Stimulated activated memory B cell treated with anti-CD40 and anti-IgM and Interleukin-4, amounts not matched to agents 10 μg/mL and 1 μg/mL and 100 μg/mL, for 72 hours (primary cell): ENCODE measurements around the gene NRM.
A peak's percentile ranks its signal among the peaks of the same experiment; 100 is the strongest.
"Not testable (repeated sequence)": the region's sequence is repeated elsewhere in the genome, so short reads cannot be mapped to it uniquely, and the experiment has no call there.

ENCODE experiments used
- ATAC-seq: fragments of 150-1000 bp; cut with Tn5 transposase; 2 replicates; pipeline ENCODE4 v1.10.0; 2021
- H3K27ac Mint-ChIP-seq: one replicate; pipeline ENCODE4 v1.8.0; 2022; ENCODE audit warnings: mild to moderate bottlenecking, mixed read lengths
- H3K27me3 Mint-ChIP-seq: one replicate; pipeline ENCODE4 v1.8.0; 2022; ENCODE audit warnings: mixed read lengths
- H3K36me3 Mint-ChIP-seq: one replicate; pipeline ENCODE4 v1.8.0; 2022; ENCODE audit warnings: mixed read lengths
- H3K4me1 Mint-ChIP-seq: one replicate; pipeline ENCODE4 v1.8.0; 2022; ENCODE audit warnings: mixed read lengths
- H3K4me3 Mint-ChIP-seq: one replicate; pipeline ENCODE4 v1.8.0; 2022; ENCODE audit warnings: mild to moderate bottlenecking, moderate library complexity, mixed read lengths
- H3K9me3 Mint-ChIP-seq: one replicate; pipeline ENCODE4 v1.8.0; 2022; ENCODE audit warnings: mixed read lengths

The NRM gene

GRCh38 chr6:30670760-30671527 is 19.8 kb downstream of the NRM start:
- H3K27me3 Mint-ChIP-seq = no peaks in the 10 kb centered on the region
- peaks cover 40% of the 10 kb centered on the region for H3K4me1 Mint-ChIP-seq
- peak overlapping the region; percentile 81 for H3K27ac Mint-ChIP-seq
- no peak for ATAC-seq
- peaks cover 34% of the 10 kb centered on the region for H3K36me3 Mint-ChIP-seq
- no peaks in the 10 kb centered on the region for H3K9me3 Mint-ChIP-seq
- H3K4me3 Mint-ChIP-seq = peak overlapping the region; percentile 89

DNA sequence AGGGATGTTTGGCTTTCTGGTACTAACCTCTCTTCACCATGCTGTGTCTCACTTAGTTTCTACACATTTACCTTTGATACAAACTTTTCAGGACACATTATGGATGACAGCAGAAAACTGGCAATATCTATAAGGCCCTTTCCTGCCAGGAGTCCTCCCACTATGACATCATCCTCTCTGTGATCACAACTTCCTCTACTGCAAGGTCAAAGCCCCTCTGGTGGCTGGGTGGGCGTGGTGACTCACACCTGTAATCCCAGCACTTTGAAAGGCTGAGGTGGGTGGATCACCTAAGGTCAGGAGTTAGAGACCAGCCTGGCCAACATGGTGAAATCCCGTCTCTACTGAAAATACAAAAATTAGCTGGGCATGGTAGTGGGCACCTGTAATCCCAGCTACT is 24.5 kb downstream of the NRM start:
- not testable (repeated sequence) for ATAC-seq, H3K27ac Mint-ChIP-seq, H3K27me3 Mint-ChIP-seq, H3K9me3 Mint-ChIP-seq, H3K4me3 Mint-ChIP-seq
- H3K36me3 Mint-ChIP-seq = peaks cover 67% of the 10 kb centered on the region
- peaks cover 19% of the 10 kb centered on the region for H3K4me1 Mint-ChIP-seq

DNA sequence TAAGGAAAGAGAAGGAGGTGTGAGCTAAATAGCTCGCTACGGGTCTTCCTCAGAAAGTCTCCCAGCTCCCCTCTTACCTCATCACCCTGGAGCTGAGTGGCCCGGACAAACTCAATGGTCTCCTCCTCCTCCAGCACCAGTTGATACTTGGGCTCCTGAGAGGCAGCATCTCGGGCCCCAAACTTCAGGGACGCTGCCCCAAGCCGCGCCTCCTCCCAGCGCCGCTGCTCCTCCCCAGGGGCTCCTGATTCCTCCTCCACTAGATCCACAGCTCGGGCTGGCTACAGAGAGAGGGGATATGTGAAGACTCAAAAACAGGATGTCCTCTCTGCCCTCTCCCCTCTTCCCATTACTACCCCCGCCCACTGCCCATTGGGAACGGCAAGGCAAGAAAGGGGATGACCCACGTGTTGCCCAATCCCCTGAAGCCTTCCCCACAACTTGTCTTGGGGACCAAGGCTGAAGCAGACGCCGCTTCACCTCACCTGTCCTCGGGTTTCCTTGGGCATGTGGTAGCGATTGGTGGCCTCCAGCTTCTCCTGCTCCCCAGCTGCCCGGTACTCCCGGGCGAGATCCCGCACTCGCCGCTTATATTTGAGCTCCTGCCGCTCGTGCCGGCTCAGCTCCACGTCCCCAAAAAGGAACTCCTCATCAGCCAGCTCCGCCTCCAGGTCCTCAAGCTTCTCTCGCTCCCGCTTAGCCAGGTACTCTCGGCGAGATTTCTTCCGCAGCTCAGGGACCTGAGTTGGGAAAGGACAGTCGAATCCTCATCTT is 25.6 kb downstream of the NRM start:
- Mint-ChIP-seq H3K9me3 (no peaks in the 10 kb centered on the region), H3K27me3 (no peaks in the 10 kb centered on the region), H3K4me1 (peaks cover 8% of the 10 kb centered on the region), H3K27ac (no peak overlapping the region), H3K4me3 (no peak overlapping the region), H3K36me3 (peaks cover 62% of the 10 kb centered on the region)
- no peak for ATAC-seq

DNA sequence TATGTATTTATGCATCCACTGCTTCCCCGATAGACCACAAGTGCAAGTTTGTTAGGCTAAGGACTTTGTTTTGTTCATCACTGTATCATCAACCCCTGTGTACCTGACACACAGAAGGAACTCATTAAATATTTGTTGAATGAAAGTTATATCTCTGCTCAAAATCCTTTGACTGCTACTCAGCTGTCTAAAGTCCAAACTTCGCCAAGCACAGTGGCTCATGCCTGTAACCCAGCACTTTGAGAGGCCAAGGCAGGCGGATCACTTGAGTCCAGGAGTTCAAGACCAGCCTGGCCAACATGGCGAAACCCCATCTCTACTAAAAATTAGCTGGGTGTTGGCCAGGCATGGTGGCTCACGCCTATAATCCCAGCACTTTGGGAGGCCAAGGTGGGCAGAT is 32.9 kb downstream of the NRM start:
- not testable (repeated sequence) for H3K27me3 Mint-ChIP-seq, H3K4me3 Mint-ChIP-seq, H3K27ac Mint-ChIP-seq, H3K9me3 Mint-ChIP-seq, H3K4me1 Mint-ChIP-seq, ATAC-seq
- peaks cover 78% of the 10 kb centered on the region for H3K36me3 Mint-ChIP-seq

DNA sequence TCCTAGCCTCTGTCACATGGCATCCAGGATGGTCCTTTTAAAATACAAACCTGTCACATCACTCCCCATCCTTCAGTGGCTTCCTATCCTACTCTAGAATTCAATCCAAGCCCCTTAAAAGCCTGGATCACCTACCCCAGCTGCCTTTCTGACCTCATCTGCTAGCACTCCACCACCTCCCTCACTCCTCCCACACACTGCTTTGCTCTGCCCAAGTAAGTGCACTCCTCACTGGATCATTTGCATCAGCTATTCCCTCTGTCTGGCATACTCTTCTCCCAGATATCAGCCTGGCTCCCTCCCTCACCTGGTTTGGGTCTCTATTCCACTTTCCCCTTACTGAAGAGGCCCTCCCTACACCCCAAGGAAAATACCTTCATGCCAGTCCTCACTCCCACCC is 33.3 kb downstream of the NRM start:
- no peak overlapping the region for H3K27ac Mint-ChIP-seq
- H3K4me1 Mint-ChIP-seq = no peaks in the 10 kb centered on the region
- H3K36me3 Mint-ChIP-seq = peaks cover 78% of the 10 kb centered on the region
- H3K4me3 Mint-ChIP-seq = no peak overlapping the region
- no peaks in the 10 kb centered on the region for H3K27me3 Mint-ChIP-seq
- no peaks in the 10 kb centered on the region for H3K9me3 Mint-ChIP-seq
- ATAC-seq = no peak

DNA sequence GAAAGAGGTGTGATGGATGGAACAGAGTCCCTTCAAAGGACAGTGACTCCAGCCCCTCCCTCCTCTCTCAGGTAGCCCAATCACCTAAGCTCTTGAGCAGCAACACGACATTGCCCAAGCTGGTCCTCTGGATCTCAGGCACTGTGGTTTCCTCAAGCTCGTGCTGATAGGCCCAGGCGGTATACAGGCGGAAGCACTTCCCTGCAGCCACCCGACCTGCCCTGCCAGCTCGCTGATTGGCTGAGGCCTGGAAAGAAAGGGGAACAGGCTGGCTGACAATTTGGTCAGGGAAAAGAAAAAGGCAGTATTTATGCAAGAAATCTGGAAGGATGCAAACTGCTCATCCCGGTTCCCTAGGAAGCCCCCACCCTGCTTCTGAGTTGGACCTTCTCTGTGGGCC is 34.3 kb downstream of the NRM start:
- no peak for ATAC-seq
- Mint-ChIP-seq H3K36me3 (peaks cover 76% of the 10 kb centered on the region), H3K4me3 (no peak overlapping the region), H3K4me1 (no peaks in the 10 kb centered on the region), H3K9me3 (no peaks in the 10 kb centered on the region), H3K27me3 (no peaks in the 10 kb centered on the region), H3K27ac (no peak overlapping the region)

DNA sequence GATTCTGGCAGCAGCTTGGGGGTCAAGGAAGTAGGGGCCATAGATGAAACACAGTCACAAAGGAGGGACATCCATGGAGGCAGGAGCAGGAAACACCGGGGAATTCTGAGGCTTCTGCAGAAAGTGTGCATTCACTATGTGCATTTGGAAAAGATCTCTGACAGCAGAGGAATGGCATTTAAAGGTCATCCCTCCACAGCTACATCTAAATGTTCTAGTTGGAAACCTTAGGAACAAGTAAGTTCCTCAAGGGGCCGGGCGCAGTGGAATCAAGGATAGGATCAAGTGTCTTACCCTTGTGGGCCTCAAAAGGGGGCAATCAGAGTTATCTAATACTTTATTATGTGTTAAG is 35.1 kb downstream of the NRM start:
- H3K9me3 Mint-ChIP-seq = no peaks in the 10 kb centered on the region
- no peak overlapping the region for H3K4me3 Mint-ChIP-seq
- H3K27ac Mint-ChIP-seq = no peak overlapping the region
- H3K36me3 Mint-ChIP-seq = peaks cover 79% of the 10 kb centered on the region
- no peaks in the 10 kb centered on the region for H3K27me3 Mint-ChIP-seq
- peaks cover 8% of the 10 kb centered on the region for H3K4me1 Mint-ChIP-seq
- no peak for ATAC-seq

DNA sequence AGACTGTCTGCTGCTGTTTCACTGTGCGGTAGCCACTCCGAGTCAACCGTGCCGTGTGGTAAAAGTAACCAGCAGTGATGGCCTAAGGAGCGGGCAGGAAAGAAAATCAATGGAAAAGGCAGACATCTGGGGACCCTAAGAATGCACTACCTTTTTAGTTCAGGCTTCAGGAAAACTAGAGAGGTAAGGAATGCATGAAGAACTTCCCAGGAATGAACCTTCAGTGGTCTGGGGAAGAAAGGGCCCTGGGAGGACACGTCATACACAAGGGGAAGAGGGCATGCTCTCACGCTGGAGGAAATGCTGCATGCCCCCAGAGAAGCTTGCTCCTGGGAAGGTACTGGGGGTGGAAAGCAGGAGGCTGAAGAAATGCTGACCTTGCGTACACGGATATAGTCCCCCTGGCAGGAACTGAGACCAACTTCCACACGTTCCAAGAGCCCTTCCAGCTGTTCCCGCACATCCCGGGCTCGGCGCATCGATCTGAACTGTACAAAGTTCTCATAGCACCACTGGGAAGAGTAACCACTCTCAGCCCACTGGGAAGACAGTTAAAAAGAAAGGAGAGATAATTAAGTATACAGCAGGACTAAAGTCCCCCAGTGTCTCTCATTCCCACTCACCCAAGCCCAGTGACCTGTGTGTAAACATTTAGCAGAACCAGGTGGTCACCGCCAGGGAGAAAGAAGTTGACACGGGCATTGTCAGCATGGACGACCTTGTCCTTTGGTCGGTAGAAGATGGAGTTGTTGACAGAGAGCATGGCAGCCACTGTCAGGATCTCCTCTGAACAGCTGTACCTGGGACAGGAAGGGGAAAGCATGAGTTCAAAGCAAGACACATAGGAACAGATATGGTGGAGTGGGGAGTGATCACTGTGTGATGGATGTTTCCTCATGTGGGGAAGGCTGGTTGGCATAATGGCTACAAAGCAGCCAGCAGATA is 35.7 kb downstream of the NRM start:
- no peak overlapping the region for H3K27ac Mint-ChIP-seq
- H3K27me3 Mint-ChIP-seq = no peaks in the 10 kb centered on the region
- no peaks in the 10 kb centered on the region for H3K9me3 Mint-ChIP-seq
- peaks cover 8% of the 10 kb centered on the region for H3K4me1 Mint-ChIP-seq
- no peak for ATAC-seq
- H3K4me3 Mint-ChIP-seq = no peak overlapping the region
- peaks cover 74% of the 10 kb centered on the region for H3K36me3 Mint-ChIP-seq

- H3K36me3 Mint-ChIP-seq = peaks cover 39% of the 10 kb centered on the region
- no peaks in the 10 kb centered on the region for H3K9me3 Mint-ChIP-seq
- peak overlapping the region; percentile 50 for H3K4me3 Mint-ChIP-seq
- peak; percentile 34 for ATAC-seq
- no peaks in the 10 kb centered on the region for H3K27me3 Mint-ChIP-seq
- peaks cover 19% of the 10 kb centered on the region for H3K4me1 Mint-ChIP-seq
- H3K27ac Mint-ChIP-seq = peak overlapping the region; percentile 90
These were observed 39.6 kb downstream of the NRM start for GRCh38 chr6:30651143-30651542.

GRCh38 chr6:30647242-30648116 is 43.3 kb downstream of the NRM start:
- peak; percentile 88 for ATAC-seq
- H3K4me3 Mint-ChIP-seq = peak overlapping the region; percentile 91
- peaks cover 38% of the 10 kb centered on the region for H3K4me1 Mint-ChIP-seq
- peak overlapping the region; percentile 90 for H3K27ac Mint-ChIP-seq
- H3K36me3 Mint-ChIP-seq = peaks cover 40% of the 10 kb centered on the region
- H3K9me3 Mint-ChIP-seq = no peaks in the 10 kb centered on the region
- no peaks in the 10 kb centered on the region for H3K27me3 Mint-ChIP-seq

DNA sequence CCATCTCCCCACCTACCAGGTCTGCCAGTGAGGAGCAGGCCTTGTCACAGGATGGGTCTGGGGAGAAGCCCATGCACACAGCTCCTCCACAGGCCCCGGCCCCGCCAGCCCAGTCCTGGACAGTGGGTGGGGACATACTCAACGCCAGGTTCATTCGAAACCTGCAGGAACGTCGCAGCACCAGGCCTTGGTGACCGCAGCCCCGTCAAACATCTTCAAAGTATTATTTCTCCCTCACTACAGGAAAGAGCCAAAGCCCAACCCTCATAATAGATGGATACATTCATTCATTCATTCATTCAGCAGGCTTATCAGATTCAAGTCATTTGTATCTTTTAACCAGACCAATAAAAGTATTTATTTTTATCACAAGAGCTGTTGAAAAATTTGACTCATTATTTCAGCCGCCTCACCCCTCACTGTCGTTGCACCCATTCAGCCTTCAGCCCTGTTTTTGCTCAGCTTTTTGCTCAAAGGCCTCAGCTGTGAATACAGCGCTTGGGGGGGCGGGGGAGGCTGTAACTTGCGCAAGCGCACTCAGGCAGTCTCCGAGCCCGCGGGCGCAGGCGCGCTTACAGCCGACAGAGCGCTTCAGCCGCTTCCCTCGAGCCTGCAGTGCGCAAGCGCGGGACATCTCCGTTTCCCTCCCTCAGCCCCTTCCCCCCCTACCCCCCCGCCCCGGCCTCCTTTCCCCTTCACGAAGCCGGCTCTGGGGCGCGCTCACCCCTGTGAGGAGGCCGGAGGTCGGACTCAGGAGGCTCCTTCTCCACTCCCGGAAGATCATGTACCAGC is 44.1 kb downstream of the NRM start, which contains the start of gene C6orf136:
C6orf136 (plus strand) TSS at position 684 of the 792 bp plus-strand sequence; CDS start at position 783, 99 bp downstream.
- Mint-ChIP-seq H3K27me3 (no peaks in the 10 kb centered on the region), H3K4me1 (peaks cover 38% of the 10 kb centered on the region), H3K27ac (peak within 1 kb of the TSS; percentile 90), H3K36me3 (peaks cover 37% of the 10 kb centered on the region), H3K4me3 (peak within 1 kb of the TSS; percentile 91), H3K9me3 (no peaks in the 10 kb centered on the region)
- ATAC-seq = peak; percentile 86

DNA sequence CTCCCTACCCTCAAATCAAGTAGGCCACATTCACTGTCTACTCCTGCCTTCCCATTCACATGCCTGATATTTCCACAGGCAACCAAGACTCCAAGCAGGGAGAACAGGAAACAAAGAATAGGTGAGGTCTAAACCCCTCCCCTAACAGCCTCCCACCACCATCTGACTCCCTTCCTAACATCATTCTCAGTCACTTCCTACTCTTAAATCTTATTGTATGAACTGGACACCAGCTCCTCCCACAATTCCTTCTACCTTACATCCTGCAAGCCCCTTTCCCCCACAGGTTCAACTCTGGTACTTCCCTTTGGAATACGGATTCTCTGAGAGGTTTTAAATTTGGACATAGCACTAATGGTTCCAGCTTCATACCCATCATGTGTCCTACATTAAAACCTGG is 44.8 kb downstream of the NRM start:
- ATAC-seq = no peak
- H3K27ac Mint-ChIP-seq = peak overlapping the region; percentile 90
- peaks cover 33% of the 10 kb centered on the region for H3K4me1 Mint-ChIP-seq
- H3K9me3 Mint-ChIP-seq = no peaks in the 10 kb centered on the region
- H3K36me3 Mint-ChIP-seq = peaks cover 36% of the 10 kb centered on the region
- no peak overlapping the region for H3K4me3 Mint-ChIP-seq
- no peaks in the 10 kb centered on the region for H3K27me3 Mint-ChIP-seq

GRCh38 chr6:30644769-30645168 is 46.0 kb downstream of the NRM start:
- H3K27me3 Mint-ChIP-seq = no peaks in the 10 kb centered on the region
- H3K9me3 Mint-ChIP-seq = no peaks in the 10 kb centered on the region
- no peak overlapping the region for H3K4me3 Mint-ChIP-seq
- ATAC-seq = no peak
- peaks cover 36% of the 10 kb centered on the region for H3K36me3 Mint-ChIP-seq
- peaks cover 30% of the 10 kb centered on the region for H3K4me1 Mint-ChIP-seq
- H3K27ac Mint-ChIP-seq = peak overlapping the region; percentile 90

DNA sequence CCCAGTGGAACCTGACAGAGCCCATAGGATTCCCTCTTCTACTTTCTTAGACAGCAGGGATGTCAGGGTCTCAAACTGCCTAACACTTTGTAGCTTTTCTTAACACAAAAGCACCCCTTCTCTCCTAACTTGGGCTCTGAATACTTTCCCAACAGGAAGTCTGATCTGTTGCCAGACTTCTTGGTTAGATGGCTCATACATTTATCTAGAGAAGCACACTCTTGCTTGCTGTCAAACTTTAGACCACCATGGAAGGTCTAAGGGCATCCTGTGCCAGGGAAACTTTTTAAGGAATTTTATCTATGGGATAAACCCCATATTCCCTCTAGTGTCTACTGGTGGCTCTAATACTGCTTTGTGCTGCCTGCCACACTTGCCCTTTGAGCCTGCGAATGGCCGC is 47.1 kb downstream of the NRM start:
- no peaks in the 10 kb centered on the region for H3K9me3 Mint-ChIP-seq
- ATAC-seq = no peak
- peaks cover 36% of the 10 kb centered on the region for H3K36me3 Mint-ChIP-seq
- no peak overlapping the region for H3K4me3 Mint-ChIP-seq
- H3K27ac Mint-ChIP-seq = no peak overlapping the region
- peaks cover 30% of the 10 kb centered on the region for H3K4me1 Mint-ChIP-seq
- H3K27me3 Mint-ChIP-seq = no peaks in the 10 kb centered on the region
